GM23338 (cell line): ENCODE measurements around the gene SOX30. TPM values are rescaled to one million over a fixed set of nuclear protein-coding genes. Genes with fewer than 3 reads are reported as not detected.

Source experiments
- ATAC-seq: fragments of 200-7000 bp; cut with Tn5 transposase; 3 replicates; pipeline ENCODE4 v1.9.1; 2020
- DNase-seq: peaks from one replicate; pipeline ENCODE4 v3.0.0-alpha.2; 2015; ENCODE audit warnings: low spot score
- H2AFZ ChIP-seq: fragments of 200-600 bp; sonication (generic); 2 replicates; pipeline ENCODE4 v1.8.0; 2016; ENCODE audit warnings: antibody characterized with exemption, mild to moderate bottlenecking, moderate library complexity
- H3F3A ChIP-seq: fragments of 200-600 bp; sonication (generic); replicated peaks from 2 replicates; pipeline ENCODE4 v1.8.0; 2017; ENCODE audit warnings: antibody characterized with exemption, mixed run types, low read depth
- H3K27ac ChIP-seq: fragments of 200-600 bp; sonication (generic); 2 replicates; pipeline ENCODE4 v1.6.1; 2016; ENCODE audit warnings: low read depth
- H3K27me3 ChIP-seq: fragments of 200-600 bp; sonication (generic); 2 replicates; pipeline ENCODE4 v1.8.0; 2016; ENCODE audit warnings: mild to moderate bottlenecking, mixed run types, moderate library complexity; ENCODE audit not compliant: insufficient read depth
- H3K36me3 ChIP-seq: fragments of 200-600 bp; sonication (generic); 2 replicates; pipeline ENCODE4 v1.8.0; 2016; ENCODE audit warnings: mild to moderate bottlenecking; ENCODE audit not compliant: insufficient read depth
- H3K4me1 ChIP-seq: fragments of 200-600 bp; sonication (generic); 2 replicates; pipeline ENCODE4 v1.8.0; 2016; ENCODE audit warnings: mild to moderate bottlenecking, moderate library complexity; ENCODE audit not compliant: insufficient read depth
- H3K4me2 ChIP-seq: fragments of 200-600 bp; sonication (generic); 2 replicates; pipeline ENCODE4 v1.7.1; 2017; ENCODE audit warnings: mixed run types
- H3K4me3 ChIP-seq: fragments of 200-600 bp; sonication (generic); 2 replicates; pipeline ENCODE4 v1.6.1; 2016; ENCODE audit warnings: mixed run types
- H3K79me2 ChIP-seq: fragments of 200-600 bp; sonication (generic); replicated peaks from 2 replicates; pipeline ENCODE4 v1.8.0; 2017; ENCODE audit warnings: mild to moderate bottlenecking; ENCODE audit not compliant: insufficient read depth
- H3K9me2 ChIP-seq: fragments of 200-600 bp; sonication (generic); 2 replicates; pipeline ENCODE4 v1.8.0; 2017; ENCODE audit not compliant: insufficient read depth
- H4K20me1 ChIP-seq: fragments of 200-600 bp; sonication (generic); replicated peaks from 2 replicates; pipeline ENCODE4 v1.8.0; 2017; ENCODE audit warnings: mild to moderate bottlenecking; ENCODE audit not compliant: insufficient read depth
- H3K27ac Mint-ChIP-seq: 2 replicates; pipeline ENCODE4 v1.8.0; 2020; ENCODE audit warnings: inconsistent platforms, mild to moderate bottlenecking, moderate library complexity, mixed read lengths
- H3K27me3 Mint-ChIP-seq: 3 replicates; pipeline ENCODE4 v1.8.0; 2022; ENCODE audit warnings: low read depth, mild to moderate bottlenecking, moderate library complexity, mixed read lengths, inconsistent platforms; ENCODE audit not compliant: insufficient read depth, poor library complexity
- H3K36me3 Mint-ChIP-seq: 3 replicates; pipeline ENCODE4 v1.8.0; 2021; ENCODE audit warnings: low read depth, mild to moderate bottlenecking, inconsistent platforms, moderate library complexity, mixed read lengths
- H3K4me1 Mint-ChIP-seq: 3 replicates; pipeline ENCODE4 v1.8.0; 2020; ENCODE audit warnings: mild to moderate bottlenecking, inconsistent platforms, mixed read lengths
- H3K4me3 Mint-ChIP-seq: 3 replicates; pipeline ENCODE4 v1.8.0; 2021; ENCODE audit warnings: moderate library complexity, mild to moderate bottlenecking, inconsistent platforms, mixed read lengths
- H3K9me3 Mint-ChIP-seq: 3 replicates; pipeline ENCODE4 v1.8.0; 2020; ENCODE audit warnings: moderate library complexity, mild to moderate bottlenecking, inconsistent platforms, mixed read lengths
- CREB1 ChIP-seq: fragments of 250-450 bp; sonication (Bioruptor Pico); IDR thresholded peaks from 2 replicates; pipeline ENCODE4 v1.5.0; 2020; ENCODE audit warnings: low read depth, mild to moderate bottlenecking, moderate library complexity
- EZH2 ChIP-seq: fragments of 200-600 bp; sonication (generic); IDR thresholded peaks from one replicate; pipeline ENCODE4 v1.8.0; 2017; ENCODE audit warnings: antibody characterized with exemption, mild to moderate bottlenecking, low read depth; ENCODE audit not compliant: unreplicated experiment
- EZH2phosphoT487 ChIP-seq: fragments of 200-600 bp; sonication (generic); IDR thresholded peaks from one replicate; pipeline ENCODE4 v1.8.1; 2018; ENCODE audit warnings: antibody characterized with exemption; ENCODE audit not compliant: unreplicated experiment
- JUNB ChIP-seq: IDR thresholded peaks from one replicate; pipeline ENCODE4 v1.6.1; 2016; ENCODE audit warnings: antibody characterized with exemption; ENCODE audit not compliant: unreplicated experiment
- NANOG ChIP-seq: IDR thresholded peaks from 2 replicates; pipeline ENCODE4 v1.6.1; 2016; ENCODE audit warnings: antibody characterized with exemption, borderline replicate concordance
- POLR2AphosphoS5 ChIP-seq: IDR thresholded peaks from 2 replicates; pipeline ENCODE4 v1.6.1; 2016; ENCODE audit warnings: antibody characterized with exemption, low read depth
- ZNF114 ChIP-seq: fragments of 250-450 bp; sonication (Bioruptor Pico); IDR thresholded peaks from 2 replicates; pipeline ENCODE4 v1.5.0; 2020; ENCODE audit warnings: mild to moderate bottlenecking, moderate library complexity
- ZNF331 ChIP-seq: fragments of 250-450 bp; sonication (Bioruptor Pico); IDR thresholded peaks from 2 replicates; pipeline ENCODE4 v1.5.0; 2020; ENCODE audit warnings: low read depth, mild to moderate bottlenecking, moderate library complexity
- polyA plus RNA-seq: library from polyadenylated mRNA; unstranded; fragments of >200 nt; fragmentation: Nextera tagmentation; extraction: Ambion mirVana; gene quantifications from 2 replicates; pipeline ENCODE4 v1.2.1, GENCODE V29; 2016
- total RNA-seq: library from RNA; depleted of rRNA; stranded (reverse); fragments of >200 nt; shearing (Covaris generic); gene quantifications from 2 replicates; pipeline ENCODE4 v1.2.3, GENCODE V29; 2014
- TF ChIP-seq, protein P1 (sequence below): IDR thresholded peaks from one replicate; pipeline ENCODE4 v1.6.1; 2018; ENCODE audit warnings: antibody characterized with exemption; ENCODE audit not compliant: unreplicated experiment
- TF ChIP-seq, protein P2 (sequence below): IDR thresholded peaks from 2 replicates; pipeline ENCODE4 v1.6.1; 2016; ENCODE audit warnings: antibody characterized with exemption
- TF ChIP-seq, protein P3 (sequence below), 2 experiments: fragments of 200-600 bp in 1 of 2; sonication (generic) in 1 of 2; conservative IDR thresholded peaks; 2 replicates each; pipeline versions ENCODE4 v1.5.1 to v1.6.1; 2016 to 2017; ENCODE audit warnings: antibody characterized with exemption in 2 of 2, low read depth in 2 of 2, mild to moderate bottlenecking in 2 of 2, moderate library complexity in 1 of 2
- TF ChIP-seq, protein P4 (sequence below): fragments of 250-450 bp; sonication (Bioruptor Pico); IDR thresholded peaks from 2 replicates; pipeline ENCODE4 v1.5.0; 2020; ENCODE audit warnings: mild to moderate bottlenecking, moderate library complexity

SOX30 gene
- total and polyA plus RNA-seq, 2 experiments from 2014 or later, result 0.47 to 1.3 TPM

DNA sequence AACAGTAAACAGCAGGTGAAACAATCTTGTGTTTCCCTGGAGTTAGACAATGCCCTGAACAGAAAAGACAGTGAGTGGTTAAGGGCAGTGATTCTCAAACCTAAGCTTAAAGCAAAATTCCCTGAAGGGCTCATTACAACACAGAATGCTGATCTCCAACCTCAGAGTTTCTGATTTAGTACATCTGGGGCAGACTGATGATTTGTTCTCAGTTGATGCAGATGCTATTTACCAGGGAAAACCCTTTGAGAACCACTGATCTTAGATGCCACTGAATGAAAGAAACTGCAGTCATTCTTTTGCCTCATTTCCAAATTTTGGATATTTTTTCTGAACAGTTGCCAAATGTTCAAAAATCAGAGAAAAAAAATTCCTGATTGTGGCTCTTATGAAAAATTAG is 58.0 kb downstream of the SOX30 start:
- DNase-seq (no peak), ATAC-seq (no peak)
- H3K9me2 ChIP-seq, result no peaks in the 10 kb centered on the region
- H3K27me3 ChIP-seq, result no peaks in the 10 kb centered on the region
- H3F3A ChIP-seq, result no peaks in the 10 kb centered on the region
- H3K27ac ChIP-seq, result no peak overlapping the region
- TF ChIP-seq NANOG (no peak), CREB1 (CRISPR knock-in tag) (no peak), JUNB (no peak), ZNF114 (no peak), ZNF331 (CRISPR knock-in tag) (no peak), POLR2AphosphoS5 (no peak), EZH2 (no peak), EZH2phosphoT487 (no peak)
- TF ChIP-seq, protein P1, sequence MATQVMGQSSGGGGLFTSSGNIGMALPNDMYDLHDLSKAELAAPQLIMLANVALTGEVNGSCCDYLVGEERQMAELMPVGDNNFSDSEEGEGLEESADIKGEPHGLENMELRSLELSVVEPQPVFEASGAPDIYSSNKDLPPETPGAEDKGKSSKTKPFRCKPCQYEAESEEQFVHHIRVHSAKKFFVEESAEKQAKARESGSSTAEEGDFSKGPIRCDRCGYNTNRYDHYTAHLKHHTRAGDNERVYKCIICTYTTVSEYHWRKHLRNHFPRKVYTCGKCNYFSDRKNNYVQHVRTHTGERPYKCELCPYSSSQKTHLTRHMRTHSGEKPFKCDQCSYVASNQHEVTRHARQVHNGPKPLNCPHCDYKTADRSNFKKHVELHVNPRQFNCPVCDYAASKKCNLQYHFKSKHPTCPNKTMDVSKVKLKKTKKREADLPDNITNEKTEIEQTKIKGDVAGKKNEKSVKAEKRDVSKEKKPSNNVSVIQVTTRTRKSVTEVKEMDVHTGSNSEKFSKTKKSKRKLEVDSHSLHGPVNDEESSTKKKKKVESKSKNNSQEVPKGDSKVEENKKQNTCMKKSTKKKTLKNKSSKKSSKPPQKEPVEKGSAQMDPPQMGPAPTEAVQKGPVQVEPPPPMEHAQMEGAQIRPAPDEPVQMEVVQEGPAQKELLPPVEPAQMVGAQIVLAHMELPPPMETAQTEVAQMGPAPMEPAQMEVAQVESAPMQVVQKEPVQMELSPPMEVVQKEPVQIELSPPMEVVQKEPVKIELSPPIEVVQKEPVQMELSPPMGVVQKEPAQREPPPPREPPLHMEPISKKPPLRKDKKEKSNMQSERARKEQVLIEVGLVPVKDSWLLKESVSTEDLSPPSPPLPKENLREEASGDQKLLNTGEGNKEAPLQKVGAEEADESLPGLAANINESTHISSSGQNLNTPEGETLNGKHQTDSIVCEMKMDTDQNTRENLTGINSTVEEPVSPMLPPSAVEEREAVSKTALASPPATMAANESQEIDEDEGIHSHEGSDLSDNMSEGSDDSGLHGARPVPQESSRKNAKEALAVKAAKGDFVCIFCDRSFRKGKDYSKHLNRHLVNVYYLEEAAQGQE, result no peak
- TF ChIP-seq, protein P2, sequence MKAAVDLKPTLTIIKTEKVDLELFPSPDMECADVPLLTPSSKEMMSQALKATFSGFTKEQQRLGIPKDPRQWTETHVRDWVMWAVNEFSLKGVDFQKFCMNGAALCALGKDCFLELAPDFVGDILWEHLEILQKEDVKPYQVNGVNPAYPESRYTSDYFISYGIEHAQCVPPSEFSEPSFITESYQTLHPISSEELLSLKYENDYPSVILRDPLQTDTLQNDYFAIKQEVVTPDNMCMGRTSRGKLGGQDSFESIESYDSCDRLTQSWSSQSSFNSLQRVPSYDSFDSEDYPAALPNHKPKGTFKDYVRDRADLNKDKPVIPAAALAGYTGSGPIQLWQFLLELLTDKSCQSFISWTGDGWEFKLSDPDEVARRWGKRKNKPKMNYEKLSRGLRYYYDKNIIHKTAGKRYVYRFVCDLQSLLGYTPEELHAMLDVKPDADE, result no peak
- TF ChIP-seq, protein P3, sequence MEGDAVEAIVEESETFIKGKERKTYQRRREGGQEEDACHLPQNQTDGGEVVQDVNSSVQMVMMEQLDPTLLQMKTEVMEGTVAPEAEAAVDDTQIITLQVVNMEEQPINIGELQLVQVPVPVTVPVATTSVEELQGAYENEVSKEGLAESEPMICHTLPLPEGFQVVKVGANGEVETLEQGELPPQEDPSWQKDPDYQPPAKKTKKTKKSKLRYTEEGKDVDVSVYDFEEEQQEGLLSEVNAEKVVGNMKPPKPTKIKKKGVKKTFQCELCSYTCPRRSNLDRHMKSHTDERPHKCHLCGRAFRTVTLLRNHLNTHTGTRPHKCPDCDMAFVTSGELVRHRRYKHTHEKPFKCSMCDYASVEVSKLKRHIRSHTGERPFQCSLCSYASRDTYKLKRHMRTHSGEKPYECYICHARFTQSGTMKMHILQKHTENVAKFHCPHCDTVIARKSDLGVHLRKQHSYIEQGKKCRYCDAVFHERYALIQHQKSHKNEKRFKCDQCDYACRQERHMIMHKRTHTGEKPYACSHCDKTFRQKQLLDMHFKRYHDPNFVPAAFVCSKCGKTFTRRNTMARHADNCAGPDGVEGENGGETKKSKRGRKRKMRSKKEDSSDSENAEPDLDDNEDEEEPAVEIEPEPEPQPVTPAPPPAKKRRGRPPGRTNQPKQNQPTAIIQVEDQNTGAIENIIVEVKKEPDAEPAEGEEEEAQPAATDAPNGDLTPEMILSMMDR (conservative IDR thresholded peaks at IDR 0.05; ENCODE audit: low read depth in 2 of 2), result no peak
- TF ChIP-seq, protein P4, sequence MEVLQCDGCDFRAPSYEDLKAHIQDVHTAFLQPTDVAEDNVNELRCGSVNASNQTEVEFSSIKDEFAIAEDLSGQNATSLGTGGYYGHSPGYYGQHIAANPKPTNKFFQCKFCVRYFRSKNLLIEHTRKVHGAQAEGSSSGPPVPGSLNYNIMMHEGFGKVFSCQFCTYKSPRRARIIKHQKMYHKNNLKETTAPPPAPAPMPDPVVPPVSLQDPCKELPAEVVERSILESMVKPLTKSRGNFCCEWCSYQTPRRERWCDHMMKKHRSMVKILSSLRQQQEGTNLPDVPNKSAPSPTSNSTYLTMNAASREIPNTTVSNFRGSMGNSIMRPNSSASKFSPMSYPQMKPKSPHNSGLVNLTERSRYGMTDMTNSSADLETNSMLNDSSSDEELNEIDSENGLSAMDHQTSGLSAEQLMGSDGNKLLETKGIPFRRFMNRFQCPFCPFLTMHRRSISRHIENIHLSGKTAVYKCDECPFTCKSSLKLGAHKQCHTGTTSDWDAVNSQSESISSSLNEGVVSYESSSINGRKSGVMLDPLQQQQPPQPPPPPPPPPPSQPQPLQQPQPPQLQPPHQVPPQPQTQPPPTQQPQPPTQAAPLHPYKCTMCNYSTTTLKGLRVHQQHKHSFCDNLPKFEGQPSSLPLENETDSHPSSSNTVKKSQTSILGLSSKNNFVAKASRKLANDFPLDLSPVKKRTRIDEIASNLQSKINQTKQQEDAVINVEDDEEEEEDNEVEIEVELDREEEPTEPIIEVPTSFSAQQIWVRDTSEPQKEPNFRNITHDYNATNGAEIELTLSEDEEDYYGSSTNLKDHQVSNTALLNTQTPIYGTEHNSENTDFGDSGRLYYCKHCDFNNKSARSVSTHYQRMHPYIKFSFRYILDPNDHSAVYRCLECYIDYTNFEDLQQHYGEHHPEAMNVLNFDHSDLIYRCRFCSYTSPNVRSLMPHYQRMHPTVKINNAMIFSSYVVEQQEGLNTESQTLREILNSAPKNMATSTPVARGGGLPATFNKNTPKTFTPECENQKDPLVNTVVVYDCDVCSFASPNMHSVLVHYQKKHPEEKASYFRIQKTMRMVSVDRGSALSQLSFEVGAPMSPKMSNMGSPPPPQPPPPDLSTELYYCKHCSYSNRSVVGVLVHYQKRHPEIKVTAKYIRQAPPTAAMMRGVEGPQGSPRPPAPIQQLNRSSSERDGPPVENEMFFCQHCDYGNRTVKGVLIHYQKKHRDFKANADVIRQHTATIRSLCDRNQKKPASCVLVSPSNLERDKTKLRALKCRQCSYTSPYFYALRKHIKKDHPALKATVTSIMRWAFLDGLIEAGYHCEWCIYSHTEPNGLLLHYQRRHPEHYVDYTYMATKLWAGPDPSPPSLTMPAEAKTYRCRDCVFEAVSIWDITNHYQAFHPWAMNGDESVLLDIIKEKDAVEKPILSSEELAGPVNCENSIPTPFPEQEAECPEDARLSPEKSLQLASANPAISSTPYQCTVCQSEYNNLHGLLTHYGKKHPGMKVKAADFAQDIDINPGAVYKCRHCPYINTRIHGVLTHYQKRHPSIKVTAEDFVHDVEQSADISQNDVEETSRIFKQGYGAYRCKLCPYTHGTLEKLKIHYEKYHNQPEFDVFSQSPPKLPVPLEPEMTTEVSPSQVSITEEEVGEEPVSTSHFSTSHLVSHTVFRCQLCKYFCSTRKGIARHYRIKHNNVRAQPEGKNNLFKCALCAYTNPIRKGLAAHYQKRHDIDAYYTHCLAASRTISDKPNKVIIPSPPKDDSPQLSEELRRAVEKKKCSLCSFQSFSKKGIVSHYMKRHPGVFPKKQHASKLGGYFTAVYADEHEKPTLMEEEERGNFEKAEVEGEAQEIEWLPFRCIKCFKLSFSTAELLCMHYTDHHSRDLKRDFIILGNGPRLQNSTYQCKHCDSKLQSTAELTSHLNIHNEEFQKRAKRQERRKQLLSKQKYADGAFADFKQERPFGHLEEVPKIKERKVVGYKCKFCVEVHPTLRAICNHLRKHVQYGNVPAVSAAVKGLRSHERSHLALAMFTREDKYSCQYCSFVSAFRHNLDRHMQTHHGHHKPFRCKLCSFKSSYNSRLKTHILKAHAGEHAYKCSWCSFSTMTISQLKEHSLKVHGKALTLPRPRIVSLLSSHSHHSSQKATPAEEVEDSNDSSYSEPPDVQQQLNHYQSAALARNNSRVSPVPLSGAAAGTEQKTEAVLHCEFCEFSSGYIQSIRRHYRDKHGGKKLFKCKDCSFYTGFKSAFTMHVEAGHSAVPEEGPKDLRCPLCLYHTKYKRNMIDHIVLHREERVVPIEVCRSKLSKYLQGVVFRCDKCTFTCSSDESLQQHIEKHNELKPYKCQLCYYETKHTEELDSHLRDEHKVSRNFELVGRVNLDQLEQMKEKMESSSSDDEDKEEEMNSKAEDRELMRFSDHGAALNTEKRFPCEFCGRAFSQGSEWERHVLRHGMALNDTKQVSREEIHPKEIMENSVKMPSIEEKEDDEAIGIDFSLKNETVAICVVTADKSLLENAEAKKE (CRISPR knock-in tag), result no peak
- Mint-ChIP-seq H3K27me3 (no peaks in the 10 kb centered on the region), H3K9me3 (no peaks in the 10 kb centered on the region), H3K4me1 (no peaks in the 10 kb centered on the region; the same call in 1 of the 3 replicates), H3K4me3 (no peak overlapping the region), H3K36me3 (no peaks in the 10 kb centered on the region), H3K27ac (no peak overlapping the region)
- H3K4me3 ChIP-seq, result no peak overlapping the region
- no peaks in the 10 kb centered on the region for H3K36me3 ChIP-seq
- H3K4me1 ChIP-seq, result no peaks in the 10 kb centered on the region
- H3K4me2 ChIP-seq, result no peak overlapping the region
- no peaks in the 10 kb centered on the region for H4K20me1 ChIP-seq
- no peak overlapping the region for H2AFZ ChIP-seq
- no peaks in the 10 kb centered on the region for H3K79me2 ChIP-seq
